ENCODE measurements around the gene PDZD2. TPM values are rescaled to one million over a fixed set of nuclear protein-coding genes. Genes with fewer than 3 reads are reported as not detected.

Gene PDZD2
- total and polyA plus RNA-seq, 2 donors (not counting 3 experiments of a cell fraction or from before 2014, with no cell fraction given) = 0.66 to 6.9 TPM

- Histone ChIP-seq H3K4me3 (replicated peaks in 1 of 3; ENCODE audit: insufficient read depth in 1 of 3, low read depth in 1 of 3, low read length in 3 of 3) (no peak overlapping the region), H3K27me3 (ENCODE audit: control insufficient read depth in 2 of 2, insufficient read depth in 2 of 2, low read length in 2 of 2) (no peaks in the 10 kb centered on the region), H3K27ac (ENCODE audit: insufficient read depth, low read depth, low read length) (no peak overlapping the region), H3K4me2 (ENCODE audit: insufficient read depth, low read length) (no peak overlapping the region), H3K9me3 (replicated peaks; ENCODE audit: control insufficient read depth, insufficient read depth, low read length) (no peaks in the 10 kb centered on the region), H3K4me1 (ENCODE audit: control insufficient read depth, extremely low read depth, insufficient read depth, low read length) (no peaks in the 10 kb centered on the region), H3K9ac (replicated peaks; ENCODE audit: extremely low read depth, insufficient read depth, low read length) (no peak overlapping the region), H3K36me3 (ENCODE audit: control insufficient read depth in 2 of 2, extremely low read depth in 1 of 2, insufficient read depth in 2 of 2, low read length in 2 of 2) (no peaks in the 10 kb centered on the region), H3K79me2 (ENCODE audit: control insufficient read depth, insufficient read depth, low read length) (no peaks in the 10 kb centered on the region), H2AFZ (ENCODE audit: low read depth, low read length) (no peak overlapping the region), H4K20me1 (replicated peaks; ENCODE audit: control insufficient read depth, extremely low read depth, insufficient read depth, low read length) (no peaks in the 10 kb centered on the region), H3K9me1 (replicated peaks; ENCODE audit: control insufficient read depth, extremely low read depth, insufficient read depth, low read length) (no peaks in the 10 kb centered on the region)
- DNase-seq (ENCODE audit: low read depth, low spot score) (no peak), FAIRE-seq (no peak)
- intact Hi-C loops (cut with micrococcal nuclease) (no loop called here), dilution Hi-C loops (cut with MboI; ENCODE audit: extremely low pct_ligation_motif_present, low sequenced_read_pairs) (no loop called here)
- no TSS peak for BruUV-seq (replicated peaks)
- ChIA-PET CTCF (no interaction called here), POLR2A (no interaction called here)
- TF ChIP-seq CTCF (IDR thresholded peaks at IDR 0.05; ENCODE audit: extremely low read depth in 1 of 2, insufficient read depth in 1 of 2, low read depth in 1 of 2, low read length in 2 of 2) = no peak
- TF ChIP-seq EZH2 (IDR thresholded peaks at IDR 0.05; ENCODE audit: borderline replicate concordance, low read depth, low read length, severe bottlenecking) = no peak
- TF ChIP-seq POLR2AphosphoS5 (IDR thresholded peaks at IDR 0.05; ENCODE audit: insufficient read depth, low read depth, low read length) = no peak
- no peak for TF ChIP-seq FOS (IDR thresholded peaks at IDR 0.05; ENCODE audit: borderline replicate concordance, insufficient read depth, low read length)
- no peak for TF ChIP-seq GATA2 (IDR thresholded peaks at IDR 0.05; ENCODE audit: insufficient read depth, insufficient read length, low read depth, low read length)
- TF ChIP-seq JUN (IDR thresholded peaks at IDR 0.05; ENCODE audit: borderline replicate concordance, insufficient read depth, insufficient read length, low read depth) = no peak
- no peak for TF ChIP-seq POLR2A (IDR thresholded peaks at IDR 0.05; ENCODE audit: low read depth, low read length)
- TF ChIP-seq MAX (IDR thresholded peaks at IDR 0.05; ENCODE audit: insufficient read depth, insufficient read length) = no peak
- TF ChIP-seq MYC (IDR thresholded peaks at IDR 0.05; ENCODE audit: low read depth, low read length) = no peak
Observed at GRCh38 chr5:31995714-31996113, 356.8 kb downstream of the PDZD2 start.

All from endothelial cell of umbilical vein (primary cell).